H1 (cell line): ENCODE data around the gene TMEM44. TPM values are rescaled to one million over a fixed set of nuclear protein-coding genes. Genes with fewer than 3 reads are reported as not detected.

Experiments
- CTCF ChIA-PET: fragments of 300-600 bp; sonication (Branson Sonifier 250); formaldehyde crosslinking; loops from one replicate; lab custom pipeline; 2021; ENCODE audit not compliant: partially characterized antibody; lab: Charles Lee
- POLR2A ChIA-PET: fragments of 300-600 bp; sonication (Branson Sonifier 250); formaldehyde crosslinking; loops from one replicate; lab custom pipeline; 2021; ENCODE audit warnings: inconsistent platforms; ENCODE audit not compliant: partially characterized antibody; lab: Charles Lee
- DNase-seq, 2 experiments: peaks; one replicate each; pipeline versions ENCODE4 v3.0.0 to v3.0.0-alpha.2; 2010 to 2022; ENCODE audit warnings: low spot score in 2 of 2, low read depth in 1 of 2, mixed read lengths in 1 of 2
- FAIRE-seq: peaks from 2 replicates; lab custom pipeline; 2011; peaks lifted over from hg19 to GRCh38; lab: Jason Lieb, UNC
- H2AFZ ChIP-seq: 2 replicates; pipeline ENCODE4 v1.8.1; 2012; ENCODE audit warnings: low read length, inconsistent platforms
- H2AK5ac ChIP-seq: 2 replicates; pipeline ENCODE4 v1.6.1; 2013; ENCODE audit warnings: low read depth, low read length
- H2BK120ac ChIP-seq: replicated peaks from 2 replicates; pipeline ENCODE3; 2013; ENCODE audit warnings: low read depth, low read length, inconsistent platforms
- H2BK12ac ChIP-seq: 2 replicates; pipeline ENCODE4 v1.6.1; 2013; ENCODE audit warnings: low read depth, low read length
- H2BK15ac ChIP-seq: 2 replicates; pipeline ENCODE4 v1.6.1; 2013; ENCODE audit warnings: low read length
- H2BK20ac ChIP-seq: 2 replicates; pipeline ENCODE4 v1.6.1; 2013; ENCODE audit warnings: low read length
- H2BK5ac ChIP-seq: 2 replicates; pipeline ENCODE4 v1.6.1; 2013; ENCODE audit warnings: low read depth, low read length
- H3K14ac ChIP-seq: 2 replicates; pipeline ENCODE4 v1.6.1; 2013; ENCODE audit warnings: inconsistent platforms; ENCODE audit not compliant: insufficient read length
- H3K18ac ChIP-seq: 2 replicates; pipeline ENCODE4 v1.6.1; 2013; ENCODE audit warnings: low read length; ENCODE audit errors: extremely low read depth
- H3K23ac ChIP-seq: 2 replicates; pipeline ENCODE4 v1.6.1; 2013; ENCODE audit warnings: inconsistent platforms; ENCODE audit not compliant: insufficient read length
- H3K23me2 ChIP-seq: 2 replicates; pipeline ENCODE4 v1.6.1; 2013; ENCODE audit warnings: low read depth, low read length
- H3K27ac ChIP-seq: 2 replicates; pipeline ENCODE4 v1.6.1; 2011; ENCODE audit warnings: low read depth, low read length, inconsistent platforms
- H3K27me3 ChIP-seq, 4 experiments: replicated peaks in 1 of 4; 1 replicate in 1 of 4; 2 replicates in 3 of 4; pipeline versions ENCODE4 v1.6.1 to v1.8.1; 2011 to 2013; ENCODE audit warnings: low read length in 3 of 4, mild to moderate bottlenecking in 3 of 4, inconsistent platforms in 2 of 4, mixed read lengths in 2 of 4, moderate library complexity in 1 of 4; ENCODE audit not compliant: control insufficient read depth in 3 of 4, insufficient read depth in 3 of 4; ENCODE audit errors: extremely low read depth in 1 of 4
- H3K36me3 ChIP-seq, 4 experiments: 2 replicates each; pipeline versions ENCODE4 v1.6.1 to v1.8.1; 2011 to 2013; ENCODE audit warnings: mild to moderate bottlenecking in 4 of 4, low read length in 3 of 4, moderate library complexity in 2 of 4, control low read depth in 1 of 4, inconsistent platforms in 1 of 4; ENCODE audit not compliant: insufficient read depth in 4 of 4, control insufficient read depth in 2 of 4
- H3K4ac ChIP-seq: replicated peaks from 2 replicates; pipeline ENCODE3; 2013; ENCODE audit warnings: low read length, low read depth, mixed read lengths, inconsistent platforms; ENCODE audit not compliant: insufficient read length
- H3K4me1 ChIP-seq, 4 experiments: replicated peaks in 1 of 4; 1 replicate in 1 of 4; 2 replicates in 3 of 4; pipeline versions ENCODE4 v1.6.1 to v1.8.1; 2011 to 2013; ENCODE audit warnings: low read length in 3 of 4, inconsistent platforms in 2 of 4, mixed read lengths in 1 of 4; ENCODE audit not compliant: insufficient read depth in 4 of 4, control insufficient read depth in 3 of 4
- H3K4me2 ChIP-seq, 2 experiments: 2 replicates each; pipeline versions ENCODE4 v1.6.1 to v1.8.1; 2011 to 2013; ENCODE audit warnings: low read depth in 2 of 2, low read length in 2 of 2, control low read depth in 1 of 2, inconsistent platforms in 1 of 2, mild to moderate bottlenecking in 1 of 2; ENCODE audit not compliant: insufficient read depth in 1 of 2
- H3K4me3 ChIP-seq, 4 experiments: fragments of 200-600, 300-600 bp in 1 of 4; sonication (generic), shearing (Covaris generic), sonication (Bioruptor Twin) in 1 of 4; 2 replicates each; pipeline versions ENCODE4 v1.5.1 to v1.8.1; 2011 to 2016; ENCODE audit warnings: low read length in 4 of 4, low read depth in 3 of 4, control low read depth in 2 of 4, inconsistent platforms in 2 of 4, mild to moderate bottlenecking in 2 of 4, mixed read lengths in 1 of 4, moderate library complexity in 1 of 4; ENCODE audit not compliant: insufficient read depth in 2 of 4; ENCODE audit errors: extremely low read depth in 1 of 4
- H3K56ac ChIP-seq: replicated peaks from 2 replicates; pipeline ENCODE3; 2013; ENCODE audit warnings: low read depth, mild to moderate bottlenecking, mixed read lengths, low read length, inconsistent platforms; ENCODE audit not compliant: insufficient read length
- H3K79me1 ChIP-seq: 2 replicates; pipeline ENCODE4 v1.6.1; 2013; ENCODE audit warnings: low read depth, low read length, control low read depth
- H3K79me2 ChIP-seq, 2 experiments: 2 replicates each; pipeline versions ENCODE4 v1.6.1 to v1.8.1; 2012 to 2013; ENCODE audit warnings: low read length in 2 of 2, mild to moderate bottlenecking in 2 of 2, inconsistent platforms in 1 of 2; ENCODE audit not compliant: insufficient read depth in 2 of 2, control insufficient read depth in 1 of 2
- H3K9ac ChIP-seq, 4 experiments: replicated peaks in 1 of 4; 1 replicate in 1 of 4; 2 replicates in 3 of 4; pipeline versions ENCODE4 v1.6.1 to v1.8.1; 2011 to 2013; ENCODE audit warnings: low read depth in 3 of 4, low read length in 3 of 4, control low read depth in 2 of 4, mild to moderate bottlenecking in 2 of 4, moderate library complexity in 2 of 4, inconsistent platforms in 1 of 4; ENCODE audit errors: extremely low read depth in 1 of 4
- H3K9me3 ChIP-seq, 2 experiments: 2 replicates each; pipeline versions ENCODE4 v1.6.1 to v1.8.1; 2012 to 2013; ENCODE audit warnings: mild to moderate bottlenecking in 2 of 2, moderate library complexity in 2 of 2, control low read depth in 1 of 2, inconsistent platforms in 1 of 2, low read depth in 1 of 2, low read length in 1 of 2, mixed read lengths in 1 of 2; ENCODE audit not compliant: insufficient read depth in 2 of 2
- H4K20me1 ChIP-seq, 2 experiments: replicated peaks in 1 of 2; 2 replicates each; pipeline versions ENCODE3 to v1.8.1; 2011 to 2013; ENCODE audit warnings: inconsistent platforms in 2 of 2, low read length in 2 of 2, mild to moderate bottlenecking in 1 of 2; ENCODE audit not compliant: insufficient read depth in 2 of 2, control insufficient read depth in 1 of 2
- H4K5ac ChIP-seq: 2 replicates; pipeline ENCODE4 v1.6.1; 2013; ENCODE audit warnings: low read length, low read depth, mixed read lengths, inconsistent platforms; ENCODE audit not compliant: insufficient read length
- H4K8ac ChIP-seq: 2 replicates; pipeline ENCODE4 v1.8.0; 2013; ENCODE audit warnings: mild to moderate bottlenecking, moderate library complexity, low read length, inconsistent platforms; ENCODE audit not compliant: insufficient read depth; ENCODE audit errors: extremely low read depth
- H4K91ac ChIP-seq: replicated peaks from 2 replicates; pipeline ENCODE3; 2013; ENCODE audit warnings: low read length, mixed read lengths, inconsistent platforms; ENCODE audit not compliant: insufficient read length
- BACH1 ChIP-seq: IDR thresholded peaks from 2 replicates; pipeline ENCODE4 v1.6.1; 2012; ENCODE audit warnings: low read length, improper control_type of control experiment
- EZH2 ChIP-seq: fragments of 200-600 bp; sonication (generic); IDR thresholded peaks from 2 replicates; pipeline ENCODE4 v1.7.1; 2012; ENCODE audit warnings: low read depth, mild to moderate bottlenecking, moderate library complexity, low read length, inconsistent platforms; ENCODE audit not compliant: severe bottlenecking
- GTF2F1 ChIP-seq: IDR thresholded peaks from 2 replicates; pipeline ENCODE4 v1.6.1; 2012; ENCODE audit warnings: low read depth, low read length, improper control_type of control experiment, borderline replicate concordance
- HDAC6 ChIP-seq: IDR thresholded peaks from one replicate; pipeline ENCODE4 v1.7.1; 2012; ENCODE audit warnings: low read depth, mild to moderate bottlenecking, inconsistent platforms, low read length, moderate library complexity
- MAFK ChIP-seq: IDR thresholded peaks from 2 replicates; pipeline ENCODE4 v1.6.1; 2012; ENCODE audit warnings: low read depth, mild to moderate bottlenecking, improper control_type of control experiment, low read length
- SIN3A ChIP-seq, 2 experiments: IDR thresholded peaks in 1 of 2; conservative IDR thresholded peaks in 1 of 2; 2 replicates each; pipeline ENCODE4 v1.6.1; 2011 to 2012; ENCODE audit warnings: low read length in 2 of 2, improper control_type of control experiment in 1 of 2, low read depth in 1 of 2, mild to moderate bottlenecking in 1 of 2
- SP2 ChIP-seq: IDR thresholded peaks from 2 replicates; pipeline ENCODE4 v1.6.1; 2012; ENCODE audit warnings: mild to moderate bottlenecking, low read length, inconsistent platforms
- SP4 ChIP-seq: IDR thresholded peaks from 2 replicates; pipeline ENCODE4 v1.6.1; 2012; ENCODE audit warnings: low read length, inconsistent platforms
- SRF ChIP-seq: IDR thresholded peaks from 2 replicates; pipeline ENCODE4 v1.6.1; 2011; ENCODE audit warnings: mild to moderate bottlenecking, low read depth, low read length, moderate library complexity
- TAF1 ChIP-seq: IDR thresholded peaks from 2 replicates; pipeline ENCODE4 v1.6.1; 2011; ENCODE audit warnings: mild to moderate bottlenecking, low read depth, low read length
- WGBS, 2 experiments: shearing (Covaris generic) in 1 of 2; methylation state at CpG; one replicate each; pipeline versions ENCODE4 v1.1.6 to v1.1.7; 2013 to 2015; ENCODE audit warnings: low lambda C conversion rate in 2 of 2, mixed read lengths in 2 of 2, inconsistent platforms in 1 of 2, low coverage in 1 of 2, missing lambda C conversion rate in 1 of 2; ENCODE audit not compliant: insufficient replicate concordance in 2 of 2, insufficient coverage in 1 of 2, insufficient read length in 1 of 2; ENCODE audit errors: extremely low coverage in 1 of 2, missing lambda C conversion rate in 1 of 2; 5-methylcytosine and 5-hydroxymethylcytosine counted together
- polyA plus RNA-seq, 7 experiments: library from polyadenylated mRNA; depleted of rRNA in 3 of 7; stranded (reverse) in 5 of 7; unstranded in 2 of 7; fragments of >200 nt in 5 of 7; fragments of 200-250 nt in 2 of 7; gene quantifications; 1 replicate in 5 of 7; 2 replicates in 1 of 7; 4 replicates in 1 of 7; pipeline versions ENCODE4 v1.2.1 to v1.2.3, GENCODE V29; 2011 to 2013; ENCODE audit warnings: missing spikeins in 2 of 7, mixed read lengths in 2 of 7
- total RNA-seq: library from RNA; stranded (reverse); fragmentation: NEBNext Ultra II Directional; extraction: Animal tissue kit (Norgen Biotek cat#: 25700); gene quantifications from 2 replicates; pipeline ENCODE4 v1.2.1, GENCODE V29; 2021

TMEM44 gene
- total and polyA plus RNA-seq, 2 of the 8 experiments (the other 6 are each of a cell fraction or from before 2014, with no cell fraction given): 14.0 to 16.7 TPM

- FAIRE-seq: no peak
Measured at GRCh38 chr3:194574639-194575483, 58.4 kb downstream of the TMEM44 start.

More at GRCh38 chr3:194574639-194575483, 58.4 kb downstream of the TMEM44 start:
- WGBS, 2 experiments: 78% methylated on average over 15 of the region's 15 CpGs; no CpG with 5 or more reads in 1 of the 2 experiments
- Histone ChIP-seq H3K79me2 (no peaks in the 10 kb centered on the region), H4K5ac (no peak overlapping the region), H2AK5ac (no peak overlapping the region), H4K8ac (no peak overlapping the region), H3K18ac (no peak overlapping the region), H2AFZ (no peak overlapping the region), H4K20me1 (no peaks in the 10 kb centered on the region), H3K4me1 (no peaks in the 10 kb centered on the region), H3K4me2 (no peak overlapping the region), H2BK15ac (no peak overlapping the region), H3K23me2 (no peaks in the 10 kb centered on the region), H3K4ac (no peak overlapping the region), H3K4me3 (no peak overlapping the region), H2BK12ac (no peak overlapping the region), H3K27ac (no peak overlapping the region), H3K27me3 (no peaks in the 10 kb centered on the region), H3K36me3 (no peaks in the 10 kb centered on the region), H3K23ac (no peak overlapping the region), H3K79me1 (no peaks in the 10 kb centered on the region), H2BK5ac (no peak overlapping the region), H2BK120ac (no peak overlapping the region), H2BK20ac (no peak overlapping the region), H3K9me3 (no peaks in the 10 kb centered on the region), H3K56ac (no peak overlapping the region), H3K9ac (no peak overlapping the region; a peak in 1 of 7 replicates), H3K14ac (no peak overlapping the region), H4K91ac (no peak overlapping the region)
- POLR2A ChIA-PET: interaction anchor here (1.3 to 1.7 kb wide), 2 partner anchors 10 to 87 kb away, joined by 4 to 6 read pairs; partner anchors contain the start of gene ATP13A3
- CTCF ChIA-PET: interaction anchor here (0.6 to 5.4 kb wide), 28 partner anchors 8 to 489 kb away, joined by 3 to 48 read pairs (median 4); partner anchors contain the start of gene GP5
- TF ChIP-seq SP2 (no peak), BACH1 (no peak), EZH2 (no peak), MAFK (no peak), GTF2F1 (no peak), SRF (no peak), SP4 (no peak), TAF1 (no peak), HDAC6 (no peak), SIN3A (conservative IDR thresholded peaks at IDR 0.05 in 1 of 2, IDR thresholded peaks at IDR 0.05 in 1 of 2; ENCODE audit: low read depth in 1 of 2, low read length in 2 of 2) (no peak)
- DNase-seq: no peak
